IPS-20b (cell line): ENCODE data around the gene HBG2.

ENCODE experiments used
- H3K27ac ChIP-seq: one replicate; pipeline ENCODE4 v1.5.1; 2013; ENCODE audit warnings: low read length
- H3K27me3 ChIP-seq: 2 replicates; pipeline ENCODE4 v1.6.1; 2013; ENCODE audit warnings: mild to moderate bottlenecking, low read length, inconsistent platforms; ENCODE audit not compliant: insufficient read depth
- H3K36me3 ChIP-seq: 2 replicates; pipeline ENCODE4 v1.6.1; 2013; ENCODE audit warnings: low read depth, mild to moderate bottlenecking, inconsistent platforms, low read length, moderate library complexity; ENCODE audit not compliant: insufficient read depth
- H3K4me1 ChIP-seq: 2 replicates; pipeline ENCODE4 v1.6.1; 2013; ENCODE audit warnings: mild to moderate bottlenecking, control low read depth, inconsistent platforms, low read length, moderate library complexity; ENCODE audit not compliant: insufficient read depth
- H3K4me3 ChIP-seq: 2 replicates; pipeline ENCODE4 v1.5.1; 2013; ENCODE audit warnings: mild to moderate bottlenecking, low read length, inconsistent platforms
- H3K9ac ChIP-seq: 2 replicates; pipeline ENCODE4 v1.6.1; 2013; ENCODE audit warnings: low read depth, mild to moderate bottlenecking, inconsistent platforms, low read length, moderate library complexity
- H3K9me3 ChIP-seq: 2 replicates; pipeline ENCODE4 v1.6.1; 2013; ENCODE audit warnings: mild to moderate bottlenecking, low read depth, low read length, inconsistent platforms; ENCODE audit not compliant: insufficient read depth

HBG2 gene

DNA sequence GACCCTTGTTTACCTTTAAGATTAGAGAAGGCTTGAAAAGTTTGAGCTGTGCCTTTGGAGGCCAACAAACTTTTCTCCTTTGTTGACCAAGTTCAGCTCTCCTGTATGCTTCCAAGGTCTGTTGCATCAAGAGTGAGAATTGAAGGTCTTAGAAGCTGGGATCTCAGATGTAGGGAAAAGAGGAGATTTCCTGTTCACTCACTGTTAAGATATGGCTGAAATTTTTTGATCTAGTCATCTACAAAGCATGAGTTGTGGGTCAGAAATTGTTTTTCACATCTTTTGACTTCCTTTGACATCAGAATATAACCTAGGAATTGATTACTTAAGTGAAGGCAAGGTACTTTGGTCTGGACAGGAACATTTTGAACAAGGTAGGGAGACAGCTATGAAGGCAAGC, 35.1 kb upstream of the HBG2 start:
- Histone ChIP-seq H3K9me3 (no peaks in the 10 kb centered on the region), H3K27me3 (no peaks in the 10 kb centered on the region), H3K36me3 (no peaks in the 10 kb centered on the region), H3K27ac (no peak overlapping the region), H3K4me3 (no peak overlapping the region), H3K4me1 (no peaks in the 10 kb centered on the region), H3K9ac (no peak overlapping the region)

DNA sequence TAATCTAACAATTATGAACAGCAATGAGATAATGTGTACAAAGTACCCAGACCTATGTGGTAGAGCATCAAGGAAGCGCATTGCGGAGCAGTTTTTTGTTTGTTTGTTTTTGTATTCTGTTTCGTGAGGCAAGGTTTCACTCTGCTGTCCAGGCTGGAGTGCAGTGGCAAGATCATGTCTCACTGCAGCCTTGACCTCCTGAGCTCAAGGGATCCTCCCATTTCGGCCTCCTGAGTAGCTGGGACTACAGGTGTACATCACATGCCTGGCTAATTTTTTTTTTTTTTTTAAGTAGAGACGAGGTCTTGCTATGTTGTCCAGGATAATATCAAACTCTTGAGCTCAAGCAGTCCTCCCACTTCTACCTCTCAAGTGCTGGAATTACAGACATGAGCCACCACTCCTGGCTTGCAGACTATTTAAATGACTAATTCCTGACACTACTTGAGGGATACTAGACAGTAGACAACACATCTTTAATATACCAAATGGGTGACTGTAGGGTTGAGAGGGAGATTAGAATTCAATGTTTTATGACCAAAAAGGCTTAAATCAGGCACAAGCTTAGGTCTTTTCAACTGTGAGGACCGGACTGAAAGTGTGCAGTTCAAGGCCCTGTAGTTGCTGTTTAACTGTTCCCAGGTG, 34.4 kb upstream of the HBG2 start:
- H3K4me1 ChIP-seq, result no peaks in the 10 kb centered on the region
- no peaks in the 10 kb centered on the region for H3K27me3 ChIP-seq
- no peak overlapping the region for H3K4me3 ChIP-seq
- H3K9ac ChIP-seq, result no peak overlapping the region
- no peaks in the 10 kb centered on the region for H3K9me3 ChIP-seq
- no peaks in the 10 kb centered on the region for H3K36me3 ChIP-seq
- no peak overlapping the region for H3K27ac ChIP-seq

DNA sequence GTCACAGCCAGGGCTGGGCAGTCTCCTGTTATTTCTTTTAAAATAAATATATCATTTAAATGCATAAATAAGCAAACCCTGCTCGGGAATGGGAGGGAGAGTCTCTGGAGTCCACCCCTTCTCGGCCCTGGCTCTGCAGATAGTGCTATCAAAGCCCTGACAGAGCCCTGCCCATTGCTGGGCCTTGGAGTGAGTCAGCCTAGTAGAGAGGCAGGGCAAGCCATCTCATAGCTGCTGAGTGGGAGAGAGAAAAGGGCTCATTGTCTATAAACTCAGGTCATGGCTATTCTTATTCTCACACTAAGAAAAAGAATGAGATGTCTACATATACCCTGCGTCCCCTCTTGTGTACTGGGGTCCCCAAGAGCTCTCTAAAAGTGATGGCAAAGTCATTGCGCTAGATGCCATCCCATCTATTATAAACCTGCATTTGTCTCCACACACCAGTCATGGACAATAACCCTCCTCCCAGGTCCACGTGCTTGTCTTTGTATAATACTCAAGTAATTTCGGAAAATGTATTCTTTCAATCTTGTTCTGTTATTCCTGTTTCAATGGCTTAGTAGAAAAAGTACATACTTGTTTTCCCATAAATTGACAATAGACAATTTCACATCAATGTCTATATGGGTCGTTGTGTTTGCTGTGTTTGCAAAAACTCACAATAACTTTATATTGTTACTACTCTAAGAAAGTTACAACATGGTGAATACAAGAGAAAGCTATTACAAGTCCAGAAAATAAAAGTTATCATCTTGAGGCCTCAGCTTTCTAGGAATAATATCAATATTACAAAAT, 33.7 kb upstream of the HBG2 start:
- no peaks in the 10 kb centered on the region for H3K4me1 ChIP-seq
- no peak overlapping the region for H3K27ac ChIP-seq
- no peaks in the 10 kb centered on the region for H3K36me3 ChIP-seq
- H3K9me3 ChIP-seq, result no peaks in the 10 kb centered on the region
- no peaks in the 10 kb centered on the region for H3K27me3 ChIP-seq
- no peak overlapping the region for H3K4me3 ChIP-seq
- H3K9ac ChIP-seq, result no peak overlapping the region

DNA sequence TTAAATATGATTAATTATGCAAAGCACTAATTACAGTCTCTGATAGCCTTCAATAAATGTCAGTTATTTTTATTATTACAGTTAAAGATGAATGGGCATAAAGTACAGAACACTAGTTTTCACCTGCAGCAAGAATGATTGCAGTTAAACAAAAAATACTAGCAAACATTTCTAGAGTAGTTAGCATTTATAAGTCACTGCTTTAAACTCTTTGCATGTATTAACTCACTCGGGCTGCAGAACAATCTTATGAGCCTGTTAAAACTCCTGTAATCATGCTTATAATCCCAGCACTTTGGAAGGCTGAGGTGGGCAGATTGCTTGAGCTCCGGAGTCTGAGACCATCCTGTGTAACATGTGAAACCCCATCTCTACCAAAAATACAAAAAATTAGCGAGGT, 32.3 kb upstream of the HBG2 start:
- Histone ChIP-seq H3K9me3 (no peaks in the 10 kb centered on the region), H3K9ac (no peak overlapping the region), H3K27ac (no peak overlapping the region), H3K36me3 (no peaks in the 10 kb centered on the region), H3K27me3 (no peaks in the 10 kb centered on the region), H3K4me3 (no peak overlapping the region), H3K4me1 (no peaks in the 10 kb centered on the region)

DNA sequence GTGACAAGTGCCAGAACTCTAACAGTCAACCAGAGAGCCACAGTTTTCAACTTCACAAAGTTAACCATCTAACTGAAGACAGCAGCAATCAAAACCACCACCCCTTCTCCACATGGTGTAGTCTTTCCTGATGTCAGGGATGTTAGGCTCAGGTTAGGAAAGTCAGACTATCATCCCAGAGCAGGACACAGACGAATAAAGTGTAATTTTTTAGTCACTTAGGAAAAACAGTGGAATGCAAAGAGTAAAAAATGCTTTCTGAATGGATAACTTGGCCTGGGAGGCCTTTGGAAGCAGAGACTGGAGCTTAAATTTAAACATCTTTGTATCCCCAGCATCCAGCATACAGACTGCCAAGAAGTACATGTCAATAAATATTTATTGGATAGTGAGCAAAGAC, 31.8 kb upstream of the HBG2 start:
- Histone ChIP-seq H3K27me3 (no peaks in the 10 kb centered on the region), H3K9me3 (no peaks in the 10 kb centered on the region), H3K4me1 (no peaks in the 10 kb centered on the region), H3K36me3 (no peaks in the 10 kb centered on the region), H3K27ac (no peak overlapping the region), H3K4me3 (no peak overlapping the region), H3K9ac (no peak overlapping the region)

DNA sequence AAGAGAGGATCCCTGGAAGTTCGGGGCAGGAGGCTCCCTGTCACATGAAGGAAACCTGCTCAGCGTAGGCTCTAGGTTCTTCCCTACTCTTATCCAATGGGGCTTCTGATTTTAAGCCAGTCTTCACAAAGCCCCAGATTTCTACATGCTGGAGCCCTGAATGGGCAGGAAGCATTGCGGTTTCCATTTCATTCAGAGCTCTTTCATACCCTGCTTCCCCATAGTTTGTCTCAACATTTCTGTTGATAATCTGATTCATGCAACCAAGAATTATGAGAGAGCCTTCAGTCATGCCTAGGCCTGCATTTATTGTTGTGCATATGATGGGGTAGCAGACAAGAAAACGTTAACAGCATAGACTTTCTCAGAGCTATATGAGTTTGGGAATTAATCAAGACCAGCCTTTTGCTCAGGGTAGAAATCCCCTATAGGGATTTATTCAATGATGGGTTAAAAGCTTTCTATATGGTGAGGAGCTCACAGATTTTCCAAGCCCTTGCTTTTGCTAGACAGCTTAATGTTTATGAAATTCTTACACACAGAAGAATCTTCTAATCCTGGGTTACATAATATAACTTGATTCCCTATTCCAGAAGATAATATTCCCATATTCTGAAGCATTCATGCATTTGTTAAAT, 31.2 kb upstream of the HBG2 start:
- no peak overlapping the region for H3K4me3 ChIP-seq
- no peaks in the 10 kb centered on the region for H3K9me3 ChIP-seq
- H3K36me3 ChIP-seq, result no peaks in the 10 kb centered on the region
- H3K4me1 ChIP-seq, result no peaks in the 10 kb centered on the region; the same call in 1 of the 2 replicates
- H3K27ac ChIP-seq, result no peak overlapping the region
- no peaks in the 10 kb centered on the region for H3K27me3 ChIP-seq
- no peak overlapping the region for H3K9ac ChIP-seq

DNA sequence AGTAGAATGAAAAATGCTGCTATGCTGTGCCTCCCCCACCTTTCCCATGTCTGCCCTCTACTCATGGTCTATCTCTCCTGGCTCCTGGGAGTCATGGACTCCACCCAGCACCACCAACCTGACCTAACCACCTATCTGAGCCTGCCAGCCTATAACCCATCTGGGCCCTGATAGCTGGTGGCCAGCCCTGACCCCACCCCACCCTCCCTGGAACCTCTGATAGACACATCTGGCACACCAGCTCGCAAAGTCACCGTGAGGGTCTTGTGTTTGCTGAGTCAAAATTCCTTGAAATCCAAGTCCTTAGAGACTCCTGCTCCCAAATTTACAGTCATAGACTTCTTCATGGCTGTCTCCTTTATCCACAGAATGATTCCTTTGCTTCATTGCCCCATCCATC, 30.1 kb upstream of the HBG2 start:
- H3K9me3 ChIP-seq, result no peaks in the 10 kb centered on the region
- no peak overlapping the region for H3K27ac ChIP-seq
- H3K27me3 ChIP-seq, result no peaks in the 10 kb centered on the region
- no peaks in the 10 kb centered on the region; the same call in 1 of the 2 replicates for H3K4me1 ChIP-seq
- H3K4me3 ChIP-seq, result no peak overlapping the region
- no peak overlapping the region for H3K9ac ChIP-seq
- H3K36me3 ChIP-seq, result no peaks in the 10 kb centered on the region

DNA sequence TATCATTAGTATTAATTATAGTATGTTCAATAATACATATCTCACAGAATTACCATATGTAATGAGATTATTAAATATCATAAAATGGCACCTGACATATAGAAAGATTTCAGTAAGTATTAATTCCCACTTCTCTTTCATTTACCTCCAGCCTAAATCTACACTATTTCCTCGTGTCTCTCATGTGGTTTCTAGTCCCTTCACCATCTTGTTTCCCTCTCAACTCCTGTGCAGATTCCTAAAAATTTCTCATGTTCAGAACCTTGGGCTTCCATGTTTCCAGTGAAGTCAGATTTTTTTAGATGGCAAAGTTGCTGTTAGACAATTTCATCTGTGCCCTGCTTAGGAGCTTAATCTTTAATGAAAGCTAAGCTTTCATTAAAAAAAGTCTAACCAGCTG, 29.3 kb upstream of the HBG2 start:
- H3K9me3 ChIP-seq, result no peaks in the 10 kb centered on the region
- H3K9ac ChIP-seq, result no peak overlapping the region
- no peaks in the 10 kb centered on the region; the same call in 1 of the 2 replicates for H3K4me1 ChIP-seq
- H3K27ac ChIP-seq, result no peak overlapping the region
- H3K4me3 ChIP-seq, result no peak overlapping the region
- H3K27me3 ChIP-seq, result no peaks in the 10 kb centered on the region
- no peaks in the 10 kb centered on the region for H3K36me3 ChIP-seq

DNA sequence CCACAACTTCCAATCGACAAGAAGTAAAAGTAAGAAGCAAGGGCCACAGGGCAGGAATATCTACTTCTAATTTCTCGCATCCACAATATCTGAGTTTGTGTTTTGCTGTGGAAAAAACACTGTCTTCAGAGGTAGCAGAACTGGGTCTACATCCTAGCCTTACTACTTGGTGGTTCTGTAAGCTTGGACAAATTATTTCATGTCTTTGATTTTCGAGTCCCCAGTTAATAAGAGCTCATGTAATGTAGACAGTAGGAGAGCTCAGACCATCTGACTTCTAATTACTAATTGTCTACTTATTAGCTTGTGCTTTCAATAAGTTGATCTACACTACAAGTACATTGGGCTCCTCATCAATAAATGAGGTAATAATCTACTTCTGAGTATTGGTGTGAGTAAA, 28.5 kb upstream of the HBG2 start:
- no peaks in the 10 kb centered on the region for H3K36me3 ChIP-seq
- no peaks in the 10 kb centered on the region for H3K9me3 ChIP-seq
- H3K9ac ChIP-seq, result no peak overlapping the region
- no peaks in the 10 kb centered on the region for H3K27me3 ChIP-seq
- no peak overlapping the region for H3K4me3 ChIP-seq
- H3K4me1 ChIP-seq, result no peaks in the 10 kb centered on the region; the same call in 1 of the 2 replicates
- H3K27ac ChIP-seq, result no peak overlapping the region

DNA sequence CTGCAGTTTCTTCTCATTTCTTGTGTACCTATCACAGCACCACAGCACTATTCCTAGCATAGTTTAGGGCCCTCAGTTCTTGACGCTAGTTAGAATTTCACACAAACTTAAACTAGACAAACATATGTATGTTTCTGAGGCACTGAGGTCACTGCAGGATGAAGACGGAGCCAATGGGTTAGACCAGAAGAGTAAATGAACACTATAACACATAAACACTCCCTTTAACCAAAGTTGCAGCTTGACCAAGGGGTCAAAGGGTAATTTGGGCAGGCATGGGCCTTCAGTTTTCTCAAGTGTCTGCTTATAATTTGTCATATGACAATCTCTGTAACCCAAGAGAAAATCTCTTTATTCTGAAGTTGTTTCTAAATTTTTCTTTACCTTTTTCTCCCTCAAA, 28.0 kb upstream of the HBG2 start:
- no peaks in the 10 kb centered on the region for H3K27me3 ChIP-seq
- H3K9me3 ChIP-seq, result no peaks in the 10 kb centered on the region
- no peaks in the 10 kb centered on the region for H3K36me3 ChIP-seq
- no peak overlapping the region for H3K9ac ChIP-seq
- no peaks in the 10 kb centered on the region; the same call in 1 of the 2 replicates for H3K4me1 ChIP-seq
- H3K27ac ChIP-seq, result no peak overlapping the region
- no peak overlapping the region for H3K4me3 ChIP-seq

DNA sequence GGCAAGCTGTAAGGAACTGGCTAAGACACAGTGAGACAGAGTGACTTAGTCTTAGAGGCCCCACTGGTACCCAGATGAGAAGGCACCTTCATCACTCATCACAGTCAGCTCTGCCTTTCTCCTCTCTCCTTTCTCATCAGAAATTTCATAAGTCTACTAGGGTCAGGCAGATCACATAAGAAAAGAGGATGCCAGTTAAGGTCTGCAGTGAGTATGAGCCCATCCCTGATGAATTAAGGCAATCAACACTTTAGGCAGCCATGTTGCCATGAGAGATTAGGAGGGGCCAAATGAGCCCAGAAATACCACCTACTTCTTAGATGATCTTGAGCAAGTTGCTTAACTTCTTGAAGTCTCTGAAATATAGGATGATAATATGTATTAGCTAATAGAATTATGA, 27.0 kb upstream of the HBG2 start:
- Histone ChIP-seq H3K9me3 (no peaks in the 10 kb centered on the region), H3K27ac (no peak overlapping the region)

More for the DNA sequence above, 27.0 kb upstream of the HBG2 start:
- H3K4me1 ChIP-seq, result no peaks in the 10 kb centered on the region; the same call in 1 of the 2 replicates
- no peaks in the 10 kb centered on the region for H3K36me3 ChIP-seq
- H3K9ac ChIP-seq, result no peak overlapping the region
- no peak overlapping the region for H3K4me3 ChIP-seq
- no peaks in the 10 kb centered on the region for H3K27me3 ChIP-seq
